ENCODE results near the gene SYCP2.

GRCh38 chr20:59823030-59823423 lies 110.4 kb downstream of the SYCP2 start:
- no peak for TF ChIP-seq POLR2AphosphoS5 (IDR thresholded peaks at IDR 0.05; ENCODE audit: low read depth, low read length)
- TF ChIP-seq POLR2A (IDR thresholded peaks at IDR 0.05; ENCODE audit: low read depth, low read length), result no peak
- TF ChIP-seq TAF1 (IDR thresholded peaks at IDR 0.05; ENCODE audit: borderline replicate concordance, low read depth, low read length), result no peak

Data from GM12892 (cell line).